Measurements from ENCODE around the gene UBE2F. TPM values are rescaled to one million over a fixed set of nuclear protein-coding genes. Genes with fewer than 3 reads are reported as not detected.

Gene UBE2F
- polyA plus RNA-seq, 2 of the 4 experiments (the other 2 are of a cell fraction): 49.7 to 81.1 TPM

- TF ChIP-seq TP53 (CRISPR knock-in tag; IDR thresholded peaks at IDR 0.05) (no peak), BHLHE40 (IDR thresholded peaks at IDR 0.05; ENCODE audit: low read depth, low read length) (no peak), EHF (CRISPR knock-in tag; IDR thresholded peaks at IDR 0.05) (no peak), PBX3 (IDR thresholded peaks at IDR 0.05) (no peak), CTCF (IDR thresholded peaks at IDR 0.05) (no peak), USF2 (IDR thresholded peaks at IDR 0.05) (no peak), EP300 (IDR thresholded peaks at IDR 0.05) (no peak), MAX (IDR thresholded peaks at IDR 0.05) (no peak), RNF2 (IDR thresholded peaks at IDR 0.05; ENCODE audit: borderline replicate concordance, low read depth) (no peak), HOXB13 (CRISPR knock-in tag; IDR thresholded peaks at IDR 0.05; ENCODE audit: low read depth) (no peak)
- TF ChIP-seq, protein P1, sequence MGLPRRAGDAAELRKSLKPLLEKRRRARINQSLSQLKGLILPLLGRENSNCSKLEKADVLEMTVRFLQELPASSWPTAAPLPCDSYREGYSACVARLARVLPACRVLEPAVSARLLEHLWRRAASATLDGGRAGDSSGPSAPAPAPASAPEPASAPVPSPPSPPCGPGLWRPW (IDR thresholded peaks at IDR 0.05): no peak
- FAIRE-seq: no peak
- DNase-seq (ENCODE audit: low read depth in 1 of 2, low spot score in 1 of 2): no peak
- WGBS (ENCODE audit: missing lambda C conversion rate): 92% methylated on average over 7 of the region's 7 CpGs
- no peak overlapping the region for H3K27ac ChIP-seq
- no peaks in the 10 kb centered on the region for H3K9me3 ChIP-seq
- peaks cover 14% of the 10 kb centered on the region for H3K4me1 ChIP-seq
- no peak overlapping the region for H3K4me3 ChIP-seq
- H3K4me2 ChIP-seq: no peak overlapping the region
- ChIA-PET CTCF (interaction anchor here (1.0 kb wide), 1 partner anchor 23 kb away, joined by 5 read pairs; no protein-coding TSS in a partner anchor), POLR2A (no interaction called here)
- ATAC-seq: no peak
Observed at GRCh38 chr2:238064376-238064775, 97.6 kb downstream of the UBE2F start.

DNA sequence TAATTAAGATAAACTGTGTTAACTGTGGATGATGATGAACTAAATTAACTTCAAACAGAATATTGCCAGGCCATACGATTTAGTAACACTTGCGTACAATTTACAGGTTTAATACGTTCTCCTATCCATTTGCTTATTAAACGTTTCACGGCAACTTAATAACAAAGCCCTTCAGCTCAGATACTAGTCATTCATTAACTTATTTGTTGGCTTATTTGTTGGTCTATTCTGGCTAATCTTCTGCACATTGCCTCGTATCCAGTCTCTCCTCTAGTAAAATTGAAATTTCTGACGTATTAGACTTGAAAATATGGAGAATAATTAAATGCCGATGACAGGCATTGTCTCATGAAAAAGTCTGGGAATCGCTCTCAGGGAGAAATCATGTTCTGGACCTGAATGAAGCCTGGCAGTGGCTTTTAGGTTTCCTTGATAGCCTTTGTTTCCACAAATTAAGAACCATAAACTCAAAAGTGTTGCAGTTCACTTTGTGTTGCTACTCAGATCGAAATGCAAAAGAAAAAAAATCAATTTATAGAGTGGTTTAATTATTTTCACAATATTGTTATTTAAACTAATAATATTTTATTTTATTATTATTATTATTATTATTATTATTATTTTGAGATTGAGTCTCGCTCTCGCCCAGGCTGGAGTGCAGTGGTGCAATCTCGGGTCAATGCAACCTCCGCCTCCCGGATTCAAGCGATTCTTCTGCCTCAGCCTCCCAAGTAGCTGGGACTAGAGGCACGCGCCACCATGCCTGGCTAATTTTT, 98.4 kb downstream of the UBE2F start:
- POLR2A ChIA-PET: no interaction called here
- 84% methylated on average over 18 of the region's 18 CpGs for WGBS (ENCODE audit: missing lambda C conversion rate)

More for the DNA sequence above, 98.4 kb downstream of the UBE2F start:
- peaks cover 8% of the 10 kb centered on the region; the same call in 2 of the 3 replicates for H3K4me1 ChIP-seq
- no peaks in the 10 kb centered on the region for H3K9me3 ChIP-seq
- H3K4me2 ChIP-seq: no peak overlapping the region
- no peak for TF ChIP-seq CBX2 (IDR thresholded peaks at IDR 0.05; ENCODE audit: borderline replicate concordance, low read depth)
- TF ChIP-seq EHF (CRISPR knock-in tag; IDR thresholded peaks at IDR 0.05): no peak
- no peak for TF ChIP-seq MAX (IDR thresholded peaks at IDR 0.05)
- no peak for TF ChIP-seq ZFP36 (IDR thresholded peaks at IDR 0.05; ENCODE audit: borderline replicate concordance, partially characterized antibody)
- TF ChIP-seq, protein P2, sequence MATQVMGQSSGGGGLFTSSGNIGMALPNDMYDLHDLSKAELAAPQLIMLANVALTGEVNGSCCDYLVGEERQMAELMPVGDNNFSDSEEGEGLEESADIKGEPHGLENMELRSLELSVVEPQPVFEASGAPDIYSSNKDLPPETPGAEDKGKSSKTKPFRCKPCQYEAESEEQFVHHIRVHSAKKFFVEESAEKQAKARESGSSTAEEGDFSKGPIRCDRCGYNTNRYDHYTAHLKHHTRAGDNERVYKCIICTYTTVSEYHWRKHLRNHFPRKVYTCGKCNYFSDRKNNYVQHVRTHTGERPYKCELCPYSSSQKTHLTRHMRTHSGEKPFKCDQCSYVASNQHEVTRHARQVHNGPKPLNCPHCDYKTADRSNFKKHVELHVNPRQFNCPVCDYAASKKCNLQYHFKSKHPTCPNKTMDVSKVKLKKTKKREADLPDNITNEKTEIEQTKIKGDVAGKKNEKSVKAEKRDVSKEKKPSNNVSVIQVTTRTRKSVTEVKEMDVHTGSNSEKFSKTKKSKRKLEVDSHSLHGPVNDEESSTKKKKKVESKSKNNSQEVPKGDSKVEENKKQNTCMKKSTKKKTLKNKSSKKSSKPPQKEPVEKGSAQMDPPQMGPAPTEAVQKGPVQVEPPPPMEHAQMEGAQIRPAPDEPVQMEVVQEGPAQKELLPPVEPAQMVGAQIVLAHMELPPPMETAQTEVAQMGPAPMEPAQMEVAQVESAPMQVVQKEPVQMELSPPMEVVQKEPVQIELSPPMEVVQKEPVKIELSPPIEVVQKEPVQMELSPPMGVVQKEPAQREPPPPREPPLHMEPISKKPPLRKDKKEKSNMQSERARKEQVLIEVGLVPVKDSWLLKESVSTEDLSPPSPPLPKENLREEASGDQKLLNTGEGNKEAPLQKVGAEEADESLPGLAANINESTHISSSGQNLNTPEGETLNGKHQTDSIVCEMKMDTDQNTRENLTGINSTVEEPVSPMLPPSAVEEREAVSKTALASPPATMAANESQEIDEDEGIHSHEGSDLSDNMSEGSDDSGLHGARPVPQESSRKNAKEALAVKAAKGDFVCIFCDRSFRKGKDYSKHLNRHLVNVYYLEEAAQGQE (IDR thresholded peaks at IDR 0.05): no peak
- no peak for TF ChIP-seq CEBPB (IDR thresholded peaks at IDR 0.05)
- TF ChIP-seq MAZ (IDR thresholded peaks at IDR 0.05; ENCODE audit: borderline replicate concordance, low read depth, low read length): no peak
- TF ChIP-seq SREBF2 (IDR thresholded peaks at IDR 0.05): no peak
- TF ChIP-seq NFE2L2 (conservative IDR thresholded peaks at IDR 0.05; ENCODE audit: low read length): no peak
- no peak for TF ChIP-seq GATA3 (IDR thresholded peaks at IDR 0.05; ENCODE audit: borderline replicate concordance)
- no peak for TF ChIP-seq ZSCAN20 (CRISPR knock-in tag; IDR thresholded peaks at IDR 0.05)
- no peak for TF ChIP-seq MYC (IDR thresholded peaks at IDR 0.05; ENCODE audit: borderline replicate concordance, low read length)
- TF ChIP-seq FOXS1 (CRISPR knock-in tag; IDR thresholded peaks at IDR 0.05): no peak
- no peak for TF ChIP-seq KDM5A (IDR thresholded peaks at IDR 0.05)
- no peak for TF ChIP-seq PHF8 (IDR thresholded peaks at IDR 0.05; ENCODE audit: borderline replicate concordance, low read depth)
- no peak overlapping the region for H3K27ac ChIP-seq
- CTCF ChIA-PET: interaction anchor here (1.0 kb wide), 1 partner anchor 22 kb away, joined by 5 read pairs; no protein-coding TSS in a partner anchor
- DNase-seq (ENCODE audit: low read depth in 1 of 2, low spot score in 1 of 2) (no peak), FAIRE-seq (no peak), ATAC-seq (no peak)
- H3K4me3 ChIP-seq: no peak overlapping the region

All from A549 (cell line).